HG02884 (cell line): ENCODE results near the gene SKA3.
"Not testable (repeated sequence)": the region's sequence is repeated elsewhere in the genome, so short reads cannot be mapped to it uniquely, and the experiment has no call there.

Source experiments
- ATAC-seq: cut with Tn5 transposase; IDR thresholded peaks from one replicate; pipeline ENCODE4 v1.9.1; 2021; ENCODE audit warnings: mild to moderate bottlenecking, moderate library complexity; ENCODE audit not compliant: unreplicated experiment

SKA3 gene

GRCh38 chr13:21171420-21171819, 4.9 kb downstream of the SKA3 start:
- ATAC-seq = no peak

DNA sequence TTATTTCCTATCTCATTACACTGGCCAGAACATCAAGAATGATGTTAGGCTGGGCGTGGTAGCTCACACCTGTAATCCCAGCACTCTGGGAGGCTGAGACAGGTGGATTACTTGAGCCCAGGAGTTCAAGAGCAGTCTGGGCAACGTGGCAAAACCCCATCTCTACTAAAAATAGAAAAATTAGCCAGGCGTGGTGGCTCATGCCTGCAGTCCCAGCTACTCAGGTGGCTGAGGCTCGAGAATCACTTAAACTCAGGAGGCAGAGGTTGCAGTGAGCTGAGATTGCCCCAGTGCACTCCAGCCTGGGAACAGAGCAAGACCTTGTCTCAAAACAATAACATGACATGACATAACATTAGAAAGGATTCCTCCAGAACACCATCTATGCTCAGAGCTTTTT, 10.7 kb downstream of the SKA3 start:
- not testable (repeated sequence) for ATAC-seq

DNA sequence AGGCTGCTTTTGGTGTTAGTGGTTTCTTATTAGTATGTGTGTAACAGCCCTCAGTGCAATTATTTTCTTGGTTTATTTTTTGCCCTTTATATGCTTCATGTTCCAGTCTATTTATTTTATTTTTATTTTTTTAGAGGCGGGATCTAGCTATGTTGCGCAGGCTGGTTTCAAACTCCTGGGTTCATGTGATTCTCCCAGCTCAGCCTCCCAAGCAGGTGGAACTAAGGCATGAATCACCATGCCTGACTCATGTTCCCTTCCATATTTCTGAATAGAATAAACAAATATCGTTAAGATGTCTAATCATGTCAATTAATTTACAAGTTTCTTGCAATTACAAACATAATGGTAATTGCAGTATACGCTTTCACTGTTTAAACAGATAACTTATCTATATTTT, 11.7 kb downstream of the SKA3 start:
- no peak for ATAC-seq

DNA sequence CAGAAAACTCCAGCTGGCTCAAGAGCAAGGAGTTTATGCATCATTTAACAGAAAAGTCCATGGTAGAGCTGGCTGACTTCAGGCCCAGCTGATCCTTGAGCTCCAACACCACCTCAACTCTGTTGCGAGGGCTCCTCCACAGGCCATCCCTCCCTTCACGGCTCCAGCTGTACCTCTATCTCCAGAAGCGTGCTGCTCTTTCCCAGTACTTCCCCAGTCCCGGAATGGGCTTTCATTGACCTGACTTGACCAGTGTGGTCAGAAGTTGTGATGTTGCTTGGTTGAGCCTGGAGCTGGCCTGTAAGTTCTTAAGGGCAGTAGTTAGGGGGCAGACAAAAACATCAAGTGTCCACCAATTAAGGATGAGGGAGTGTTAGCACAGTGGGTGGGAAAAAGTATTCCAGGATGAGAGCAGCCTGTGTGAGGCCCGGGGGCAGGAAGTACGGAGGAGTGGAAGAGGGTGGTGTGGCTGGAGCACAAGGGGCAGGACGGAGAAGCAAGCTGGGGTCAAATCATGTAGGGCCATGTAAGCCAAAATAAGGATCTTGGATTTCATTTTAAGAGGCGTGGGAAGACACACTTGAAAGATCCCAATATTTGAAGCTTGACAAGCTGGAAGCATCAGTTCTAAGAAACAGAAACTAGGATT, 24.0 kb downstream of the SKA3 start:
- ATAC-seq = no peak

- ATAC-seq = no peak
Measured at GRCh38 chr13:21150013-21150412, 26.3 kb downstream of the SKA3 start.

DNA sequence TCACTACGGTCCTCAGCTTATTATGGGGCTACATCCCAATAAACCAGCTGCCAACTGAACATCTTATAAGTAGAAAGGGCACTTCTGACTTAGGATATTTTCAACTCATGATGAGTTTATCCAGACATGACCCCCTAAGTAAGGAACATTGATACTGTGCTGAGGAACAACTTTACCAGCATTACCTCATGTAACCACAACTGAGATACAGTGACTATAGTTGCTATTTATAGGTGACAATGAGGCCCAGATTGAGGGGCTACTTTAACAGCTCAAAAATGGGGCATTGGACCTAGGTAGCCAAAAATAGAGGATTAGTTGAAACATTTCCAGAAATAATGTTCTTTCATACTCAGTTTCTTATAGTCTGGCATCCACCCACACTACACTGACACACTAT, 26.8 kb downstream of the SKA3 start:
- peak; percentile 70 for ATAC-seq

DNA sequence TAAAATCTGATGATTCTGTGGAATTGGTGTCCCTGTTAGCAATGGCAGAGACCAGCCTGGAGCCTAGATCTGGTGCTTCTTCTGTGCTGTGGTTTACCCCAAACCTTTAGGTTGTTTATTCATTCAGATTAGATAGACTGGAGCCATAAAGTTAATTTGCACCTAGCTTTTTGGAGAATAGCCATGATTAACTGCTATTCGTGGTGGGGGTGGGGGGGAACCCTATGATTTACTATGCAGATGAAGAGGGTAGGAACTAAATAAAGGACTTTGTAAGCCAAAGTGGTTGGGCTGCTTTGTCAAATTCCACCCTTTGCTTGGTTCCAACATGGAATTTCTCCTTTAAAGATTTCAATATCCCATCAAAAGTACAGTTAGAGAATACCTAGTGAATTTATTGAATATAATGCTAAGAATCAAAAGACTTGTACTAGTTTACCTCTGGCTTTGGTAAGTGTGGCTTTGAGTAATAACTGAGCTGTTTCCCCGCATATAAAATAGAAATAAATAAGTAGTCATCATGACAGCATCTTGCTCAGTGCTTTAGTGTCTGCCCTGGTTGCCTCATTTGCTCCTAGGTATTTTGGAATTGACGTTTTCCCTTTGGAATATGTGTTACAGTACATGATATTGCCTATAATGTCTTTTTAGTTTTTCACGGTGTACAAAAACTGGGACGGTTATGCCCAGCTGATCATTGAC, 27.6 kb downstream of the SKA3 start:
- ATAC-seq = no peak

DNA sequence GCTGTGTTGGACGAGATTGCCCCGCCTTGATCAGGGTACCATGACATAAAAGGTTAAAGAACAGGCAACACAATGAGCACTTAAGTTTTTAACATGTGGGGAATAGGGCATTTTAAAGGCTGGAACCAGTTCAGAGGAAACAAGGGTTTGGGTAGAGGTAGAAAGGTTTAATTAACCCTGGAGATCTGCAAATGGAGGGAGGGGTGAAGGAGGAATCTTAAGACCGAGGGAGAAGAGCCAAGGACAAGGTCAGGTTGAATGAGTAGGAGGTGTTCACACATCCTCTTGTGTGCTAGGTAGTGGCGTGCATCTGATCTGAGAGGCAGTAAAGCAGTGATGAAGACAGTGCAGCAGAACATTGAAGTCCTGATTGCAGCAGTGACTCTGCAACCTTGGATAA, 28.5 kb downstream of the SKA3 start:
- ATAC-seq = no peak

DNA sequence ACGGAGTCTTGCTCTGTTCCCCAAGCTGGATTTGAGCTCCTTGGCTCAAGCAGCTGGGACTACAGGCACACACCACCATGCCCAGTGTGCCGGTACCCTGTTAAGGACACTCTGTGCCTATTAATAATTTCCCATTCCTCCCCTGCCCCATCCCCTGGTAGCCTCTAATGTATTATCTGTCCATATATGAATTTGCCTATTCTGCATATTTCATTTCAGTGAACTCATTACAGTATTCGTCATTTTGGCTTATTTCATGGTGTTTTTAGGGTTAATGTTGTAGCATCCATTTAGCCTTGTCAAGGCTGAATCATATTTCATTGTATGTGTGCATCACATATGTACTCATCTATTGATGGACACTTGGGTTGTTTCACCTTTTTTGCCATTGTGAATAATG, 33.6 kb downstream of the SKA3 start:
- ATAC-seq = no peak

GRCh38 chr13:21139374-21139773, 37.0 kb downstream of the SKA3 start:
- ATAC-seq = no peak

DNA sequence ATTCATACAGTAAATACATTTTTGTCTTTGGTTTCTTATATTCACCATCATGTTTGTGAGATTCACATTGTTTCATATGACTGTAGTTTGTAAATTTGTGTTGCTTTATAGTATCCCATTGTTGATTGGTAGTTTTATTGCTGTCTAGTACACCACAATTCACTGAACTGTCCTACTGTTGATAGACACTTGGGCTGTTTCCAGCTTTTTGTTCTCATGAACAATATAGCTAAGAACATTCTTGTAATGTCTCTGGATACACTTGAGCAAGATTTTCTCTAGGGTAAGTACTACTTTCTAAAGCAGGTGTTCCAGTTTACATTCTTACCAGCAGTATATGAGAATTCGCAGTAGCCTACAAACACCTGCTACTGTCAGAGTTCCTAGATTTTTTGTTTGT, 37.8 kb downstream of the SKA3 start:
- ATAC-seq = no peak

DNA sequence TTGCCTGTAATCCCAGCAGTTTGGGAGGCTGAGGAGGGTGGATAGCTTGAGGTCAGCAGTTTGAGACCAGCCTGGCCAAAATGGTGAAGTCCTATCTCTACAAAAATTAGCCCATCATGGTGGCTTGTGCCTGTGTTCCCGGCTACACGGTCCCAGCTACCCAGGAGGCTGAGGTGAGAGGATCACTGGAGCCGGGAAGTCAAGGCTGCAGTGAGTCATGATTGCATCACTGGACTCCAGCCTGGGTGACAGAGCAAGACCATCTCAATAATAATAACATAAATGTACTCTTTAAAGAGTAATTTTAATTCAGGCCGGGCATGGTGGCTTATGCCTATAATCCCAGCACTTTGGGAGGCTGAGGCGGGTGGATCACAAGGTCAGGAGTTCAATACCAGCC, 38.7 kb downstream of the SKA3 start:
- no peak for ATAC-seq

DNA sequence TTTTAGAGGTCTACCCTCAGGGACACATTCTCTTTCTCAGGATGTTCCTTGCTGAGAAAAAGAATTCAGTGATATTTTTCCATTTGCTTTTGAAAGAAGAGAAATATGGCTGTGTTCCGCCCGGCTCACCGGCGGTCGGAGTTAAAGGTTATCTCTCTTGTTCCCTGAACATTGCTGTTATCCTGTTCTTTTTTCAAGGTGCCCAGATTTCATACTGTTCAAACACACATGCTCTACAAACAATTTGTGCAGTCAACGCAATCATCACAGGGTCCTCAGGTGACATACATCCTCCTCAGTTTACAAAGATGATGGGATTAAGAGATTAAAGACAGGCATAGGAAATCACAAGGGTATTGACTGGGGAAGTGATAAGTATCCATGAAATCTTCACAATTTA, 40.5 kb downstream of the SKA3 start:
- ATAC-seq = not testable (repeated sequence)

- ATAC-seq = no peak
Measured at GRCh38 chr13:21134475-21134874, 41.9 kb downstream of the SKA3 start.

GRCh38 chr13:21133077-21133476, 43.3 kb downstream of the SKA3 start:
- no peak for ATAC-seq

- no peak for ATAC-seq
Measured at GRCh38 chr13:21130116-21130515, 46.2 kb downstream of the SKA3 start.

GRCh38 chr13:21124852-21125251, 51.5 kb downstream of the SKA3 start:
- ATAC-seq = no peak

- ATAC-seq = no peak
Measured at GRCh38 chr13:21123956-21124355, 52.4 kb downstream of the SKA3 start.

DNA sequence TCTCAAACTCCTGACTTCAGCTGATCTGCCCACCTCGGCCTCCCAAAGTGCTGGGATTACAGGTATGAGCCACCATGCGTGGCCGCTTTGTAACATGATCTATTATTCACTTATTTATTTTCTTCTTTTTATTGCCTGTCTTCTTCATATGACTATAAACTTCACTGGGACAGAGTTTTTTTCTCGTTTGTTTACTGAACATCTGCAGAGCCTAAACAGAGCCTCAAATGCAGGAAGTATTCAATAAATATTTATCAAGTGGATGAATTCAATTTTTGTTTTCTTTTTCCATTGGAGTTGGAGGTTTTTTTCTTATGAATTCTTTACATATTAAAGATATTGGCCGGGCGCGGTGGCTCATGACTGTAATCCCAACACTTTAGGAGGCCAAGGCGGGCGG, 54.7 kb downstream of the SKA3 start:
- no peak for ATAC-seq

DNA sequence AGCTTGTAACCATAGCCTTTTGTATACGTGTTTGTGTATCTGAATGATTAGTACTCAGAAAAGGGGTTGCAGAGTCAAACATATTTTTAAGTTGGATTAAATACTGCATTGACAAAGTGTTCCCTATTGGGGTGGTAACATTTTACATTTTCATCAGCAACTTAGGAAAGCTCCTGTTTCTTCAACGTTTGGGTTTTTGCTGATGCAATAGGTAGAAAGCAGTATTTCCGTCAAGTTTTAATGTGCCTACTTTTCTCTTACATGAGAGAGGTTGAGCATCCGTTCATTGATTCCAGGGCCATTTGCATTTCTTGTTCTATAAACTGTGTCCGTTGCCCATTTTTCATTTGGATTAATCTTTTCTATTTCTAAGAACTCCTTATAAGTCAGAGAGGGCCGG, 56.2 kb downstream of the SKA3 start:
- no peak for ATAC-seq

- no peak for ATAC-seq
Measured at GRCh38 chr13:21119526-21119925, 56.8 kb downstream of the SKA3 start.

- no peak for ATAC-seq
Measured at GRCh38 chr13:21118180-21118579, 58.2 kb downstream of the SKA3 start.
